ENCODE measurements around the gene CNDP2. TPM values are rescaled to one million over a fixed set of nuclear protein-coding genes. Genes with fewer than 3 reads are reported as not detected.

The CNDP2 gene
- total RNA-seq, 1 donor = 38.0 TPM

GRCh38 chr18:74549591-74550104 lies 53.5 kb downstream of the CNDP2 start:
- H3K4me3 ChIP-seq (ENCODE audit: low read depth, low read length) = no peak overlapping the region
- TF ChIP-seq, protein P1, sequence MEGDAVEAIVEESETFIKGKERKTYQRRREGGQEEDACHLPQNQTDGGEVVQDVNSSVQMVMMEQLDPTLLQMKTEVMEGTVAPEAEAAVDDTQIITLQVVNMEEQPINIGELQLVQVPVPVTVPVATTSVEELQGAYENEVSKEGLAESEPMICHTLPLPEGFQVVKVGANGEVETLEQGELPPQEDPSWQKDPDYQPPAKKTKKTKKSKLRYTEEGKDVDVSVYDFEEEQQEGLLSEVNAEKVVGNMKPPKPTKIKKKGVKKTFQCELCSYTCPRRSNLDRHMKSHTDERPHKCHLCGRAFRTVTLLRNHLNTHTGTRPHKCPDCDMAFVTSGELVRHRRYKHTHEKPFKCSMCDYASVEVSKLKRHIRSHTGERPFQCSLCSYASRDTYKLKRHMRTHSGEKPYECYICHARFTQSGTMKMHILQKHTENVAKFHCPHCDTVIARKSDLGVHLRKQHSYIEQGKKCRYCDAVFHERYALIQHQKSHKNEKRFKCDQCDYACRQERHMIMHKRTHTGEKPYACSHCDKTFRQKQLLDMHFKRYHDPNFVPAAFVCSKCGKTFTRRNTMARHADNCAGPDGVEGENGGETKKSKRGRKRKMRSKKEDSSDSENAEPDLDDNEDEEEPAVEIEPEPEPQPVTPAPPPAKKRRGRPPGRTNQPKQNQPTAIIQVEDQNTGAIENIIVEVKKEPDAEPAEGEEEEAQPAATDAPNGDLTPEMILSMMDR (IDR thresholded peaks at IDR 0.05; ENCODE audit: insufficient read depth, low read length) = no peak
- no peak for DNase-seq (ENCODE audit: low read depth)

GRCh38 chr18:74550886-74551285 lies 54.7 kb downstream of the CNDP2 start:
- no peak for DNase-seq (ENCODE audit: low read depth)
- TF ChIP-seq, protein P1 (IDR thresholded peaks at IDR 0.05; ENCODE audit: insufficient read depth, low read length) = no peak
- H3K4me3 ChIP-seq (ENCODE audit: low read depth, low read length) = no peak overlapping the region

- H3K4me3 ChIP-seq (ENCODE audit: low read depth, low read length) = no peak overlapping the region
- TF ChIP-seq, protein P1 (IDR thresholded peaks at IDR 0.05; ENCODE audit: insufficient read depth, low read length) = no peak
- DNase-seq (ENCODE audit: low read depth) = no peak
Measured at GRCh38 chr18:74551452-74551851, 55.3 kb downstream of the CNDP2 start.

- H3K4me3 ChIP-seq (ENCODE audit: low read depth, low read length) = no peak overlapping the region
- TF ChIP-seq, protein P1 (IDR thresholded peaks at IDR 0.05; ENCODE audit: insufficient read depth, low read length) = peak; percentile 84
- peak; percentile 91 for DNase-seq (ENCODE audit: low read depth)
Measured at GRCh38 chr18:74551936-74552555, 55.9 kb downstream of the CNDP2 start.

DNA sequence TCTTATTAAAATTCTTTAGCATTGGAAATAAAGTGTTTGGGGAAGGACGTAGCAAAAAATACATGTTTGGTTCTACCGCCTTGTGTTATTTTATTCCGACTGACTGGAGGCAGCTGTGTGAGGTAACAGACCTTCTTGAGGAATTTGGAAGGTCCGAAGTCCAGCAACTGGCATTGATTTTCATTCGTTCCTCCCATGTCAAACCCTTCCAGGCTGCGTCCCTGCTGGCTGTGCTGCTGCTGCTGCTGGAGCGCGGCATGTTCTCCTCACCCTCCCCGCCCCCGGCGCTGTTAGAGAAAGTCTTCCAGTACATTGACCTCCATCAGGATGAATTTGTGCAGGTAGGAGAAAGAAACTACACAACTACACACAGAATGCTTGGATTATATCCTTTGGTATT lies 60.0 kb downstream of the CNDP2 start:
- H3K4me3 ChIP-seq (ENCODE audit: low read depth, low read length) = no peak overlapping the region
- DNase-seq (ENCODE audit: low read depth) = no peak
- TF ChIP-seq, protein P1 (IDR thresholded peaks at IDR 0.05; ENCODE audit: insufficient read depth, low read length) = no peak

DNA sequence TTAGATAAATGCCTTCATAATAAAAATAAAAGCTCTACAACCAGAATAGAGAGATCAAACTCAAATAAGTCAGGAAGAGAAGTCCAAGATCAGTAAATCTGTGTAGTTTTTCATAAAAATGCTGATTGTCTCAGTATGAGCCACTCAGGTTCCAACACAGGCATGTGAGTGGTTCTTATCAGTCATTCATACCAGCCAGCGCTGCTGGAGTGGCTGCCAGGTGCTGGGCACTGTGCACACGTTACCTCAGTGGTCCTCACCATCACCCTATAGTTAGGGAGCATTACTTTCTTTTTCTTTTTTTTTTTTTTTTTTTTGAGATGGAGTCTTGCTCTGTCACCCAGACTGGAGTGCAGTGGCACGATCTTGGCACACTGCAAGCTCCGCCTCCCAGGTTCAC lies 61.9 kb downstream of the CNDP2 start:
- TF ChIP-seq, protein P1 (IDR thresholded peaks at IDR 0.05; ENCODE audit: insufficient read depth, low read length) = no peak
- DNase-seq (ENCODE audit: low read depth) = no peak
- H3K4me3 ChIP-seq (ENCODE audit: low read depth, low read length) = no peak overlapping the region
